Upper lobe of left lung (tissue), 6 donors: Measurements from ENCODE around the gene VPS26C. TPM values are rescaled to one million over a fixed set of nuclear protein-coding genes. Genes with fewer than 3 reads are reported as not detected.

Source experiments
- ATAC-seq, 2 donors: fragments of 200-7000 bp; cut with Tn5 transposase; one replicate each; pipeline ENCODE4 v1.9.1; 2022; ENCODE audit warnings: mild to moderate bottlenecking in 2 of 2, moderate library complexity in 2 of 2; ENCODE audit not compliant: low FRiP score in 2 of 2
- DNase-seq, 2 donors: peaks; one replicate each; pipeline ENCODE4 v3.0.0-alpha.2; 2019 to 2020
- H3K27ac ChIP-seq, 4 donors: fragments of 200-600 bp; sonication (generic); one replicate each; pipeline ENCODE4 v1.5.1; 2016 to 2019
- H3K27me3 ChIP-seq, 4 donors: fragments of 200-600 bp; sonication (generic); one replicate each; pipeline ENCODE4 v1.5.1; 2017 to 2019
- H3K36me3 ChIP-seq, 4 donors: fragments of 200-600 bp; sonication (generic); one replicate each; pipeline ENCODE4 v1.5.1; 2016 to 2019
- H3K4me1 ChIP-seq, 4 donors: fragments of 200-600 bp; sonication (generic); one replicate each; pipeline ENCODE4 v1.5.1; 2018 to 2019
- H3K4me3 ChIP-seq, 4 donors: fragments of 200-600 bp; sonication (generic); one replicate each; pipeline ENCODE4 v1.5.1; 2017 to 2019; ENCODE audit warnings: mild to moderate bottlenecking in 2 of 4, moderate library complexity in 1 of 4
- H3K9me3 ChIP-seq, 4 donors: fragments of 200-600 bp; sonication (generic); one replicate each; pipeline ENCODE4 v1.5.1; 2018 to 2019
- EP300 ChIP-seq, 4 donors: sonication (generic); formaldehyde crosslinking; IDR thresholded peaks; one replicate each; pipeline ENCODE4 v1.5.1; 2017; ENCODE audit warnings: antibody characterized with exemption in 4 of 4, control low read depth in 2 of 4
- POLR2A ChIP-seq, 4 donors: fragments of 450-650 bp; IDR thresholded peaks; one replicate each; pipeline ENCODE4 v1.5.1; 2016 to 2017; ENCODE audit warnings: antibody characterized with exemption in 4 of 4, mild to moderate bottlenecking in 2 of 4
- POLR2AphosphoS5 ChIP-seq, 2 donors: sonication (generic); formaldehyde crosslinking; IDR thresholded peaks; one replicate each; pipeline ENCODE4 v1.5.1; 2017; ENCODE audit warnings: antibody characterized with exemption in 2 of 2
- WGBS, 2 donors: methylation state at CpG; one replicate each; pipeline ENCODE4 v1.1.5; 2017 to 2018; 5-methylcytosine and 5-hydroxymethylcytosine counted together
- total RNA-seq, 6 donors: library from RNA; depleted of rRNA in 4 of 6; stranded (reverse); fragments of >200 nt in 4 of 6; gene quantifications; one replicate each; pipeline versions ENCODE4 v1.1.0 to v1.2.1, GENCODE V29; 2016 to 2021
- TF ChIP-seq, protein P1 (sequence below), 6 experiments: fragments of 450-650 bp in 4 of 6; fragments of 200-600 bp in 2 of 6; sonication (generic) in 2 of 6; IDR thresholded peaks; one replicate each; pipeline ENCODE4 v1.5.1; 2016 to 2019; ENCODE audit warnings: antibody characterized with exemption in 6 of 6
- donor health status: DM: no; HTN: no; CAD: no; lungs with moderate emphysema.
- donor health status: DM: no; HTN: yes; CAD: no; lungs with severe emphysema.

VPS26C gene
- total RNA-seq, 6 donors from 2014 or later = 52.1 to 95.3 (median 65.0) TPM

DNA sequence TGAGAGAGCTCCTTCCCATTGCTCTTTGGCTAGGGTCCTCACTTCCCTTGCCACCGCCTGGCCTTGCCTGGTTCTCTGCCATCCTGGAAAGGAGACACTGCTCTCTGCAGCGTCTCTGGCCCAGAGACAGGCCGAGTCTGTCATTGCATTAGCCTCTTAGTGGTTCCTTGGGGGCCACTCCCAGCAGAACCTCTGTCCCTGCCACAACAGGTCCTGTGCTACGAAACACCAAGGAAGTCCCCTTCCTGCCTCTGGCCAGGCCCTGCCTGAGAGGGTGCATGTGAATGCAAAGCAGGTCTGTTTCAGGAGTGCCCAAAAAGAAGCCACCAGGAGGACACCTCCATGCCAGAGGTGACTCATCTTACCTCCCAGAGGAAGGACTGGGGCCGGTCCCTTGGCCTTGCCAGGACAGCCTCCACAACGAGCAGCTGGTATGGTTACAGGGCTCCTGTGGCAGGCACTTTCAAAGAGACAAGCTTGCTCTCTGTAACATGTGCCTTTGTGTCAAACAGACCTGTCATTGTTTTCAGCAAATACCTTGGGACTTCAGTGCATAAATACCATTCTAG is 59.6 kb downstream of the VPS26C start:
- TF ChIP-seq POLR2AphosphoS5 (IDR thresholded peaks at IDR 0.05) = no peak
- no peak for TF ChIP-seq POLR2A (IDR thresholded peaks at IDR 0.05)
- no peak for TF ChIP-seq EP300 (IDR thresholded peaks at IDR 0.05)
- TF ChIP-seq, protein P1, sequence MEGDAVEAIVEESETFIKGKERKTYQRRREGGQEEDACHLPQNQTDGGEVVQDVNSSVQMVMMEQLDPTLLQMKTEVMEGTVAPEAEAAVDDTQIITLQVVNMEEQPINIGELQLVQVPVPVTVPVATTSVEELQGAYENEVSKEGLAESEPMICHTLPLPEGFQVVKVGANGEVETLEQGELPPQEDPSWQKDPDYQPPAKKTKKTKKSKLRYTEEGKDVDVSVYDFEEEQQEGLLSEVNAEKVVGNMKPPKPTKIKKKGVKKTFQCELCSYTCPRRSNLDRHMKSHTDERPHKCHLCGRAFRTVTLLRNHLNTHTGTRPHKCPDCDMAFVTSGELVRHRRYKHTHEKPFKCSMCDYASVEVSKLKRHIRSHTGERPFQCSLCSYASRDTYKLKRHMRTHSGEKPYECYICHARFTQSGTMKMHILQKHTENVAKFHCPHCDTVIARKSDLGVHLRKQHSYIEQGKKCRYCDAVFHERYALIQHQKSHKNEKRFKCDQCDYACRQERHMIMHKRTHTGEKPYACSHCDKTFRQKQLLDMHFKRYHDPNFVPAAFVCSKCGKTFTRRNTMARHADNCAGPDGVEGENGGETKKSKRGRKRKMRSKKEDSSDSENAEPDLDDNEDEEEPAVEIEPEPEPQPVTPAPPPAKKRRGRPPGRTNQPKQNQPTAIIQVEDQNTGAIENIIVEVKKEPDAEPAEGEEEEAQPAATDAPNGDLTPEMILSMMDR (IDR thresholded peaks at IDR 0.05) = no peak
- Histone ChIP-seq H3K27ac (peak overlapping the region in 2 of 4 donors; percentile 24 to 39), H3K36me3 (peaks cover 0 to 10% (median 4%) of the 10 kb centered on the region in 4 donors), H3K4me1 (peaks cover 12 to 13% (median 12%) of the 10 kb centered on the region in 4 donors), H3K4me3 (peak overlapping the region in 3 of 4 donors; percentile 2 to 17 (median 13)), H3K9me3 (no peaks in the 10 kb centered on the region), H3K27me3 (no peaks in the 10 kb centered on the region)
- DNase-seq = no peak
- ATAC-seq = peak; percentile 47 to 68
- WGBS, 2 donors = 50 to 80% methylated on average over 2 to 6 of the region's 6 CpGs

DNA sequence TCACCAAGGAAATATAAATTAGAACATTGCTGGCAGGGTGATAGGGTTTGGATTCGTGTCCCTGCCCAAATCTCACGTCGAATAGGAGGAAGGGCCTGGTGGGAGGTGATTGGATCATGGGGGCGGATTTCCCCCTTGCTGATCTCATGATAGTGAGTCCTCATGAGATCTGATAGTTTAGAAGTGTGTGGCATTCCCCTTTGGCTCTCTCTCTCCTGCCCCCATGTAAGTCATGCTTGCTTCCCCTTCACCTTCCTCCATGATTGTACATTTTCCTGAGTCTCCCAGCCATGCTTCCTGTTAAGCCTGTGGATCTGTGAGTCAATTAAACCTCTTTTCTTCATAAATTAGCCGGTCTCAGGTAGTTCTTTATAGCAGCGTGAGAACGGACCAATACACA is 60.6 kb downstream of the VPS26C start:
- Histone ChIP-seq H3K9me3 (no peaks in the 10 kb centered on the region), H3K4me1 (peaks cover 12 to 13% (median 12%) of the 10 kb centered on the region in 4 donors), H3K4me3 (no peak overlapping the region), H3K27ac (no peak overlapping the region), H3K36me3 (peaks cover 0 to 21% (median 11%) of the 10 kb centered on the region in 4 donors), H3K27me3 (no peaks in the 10 kb centered on the region)
- 93 to 94% methylated on average over 7 of the region's 7 CpGs for WGBS, 2 donors
- ATAC-seq (no peak), DNase-seq (no peak)
- no peak for TF ChIP-seq POLR2A (IDR thresholded peaks at IDR 0.05)
- no peak for TF ChIP-seq POLR2AphosphoS5 (IDR thresholded peaks at IDR 0.05)
- TF ChIP-seq, protein P1 (IDR thresholded peaks at IDR 0.05) = no peak
- no peak for TF ChIP-seq EP300 (IDR thresholded peaks at IDR 0.05)

DNA sequence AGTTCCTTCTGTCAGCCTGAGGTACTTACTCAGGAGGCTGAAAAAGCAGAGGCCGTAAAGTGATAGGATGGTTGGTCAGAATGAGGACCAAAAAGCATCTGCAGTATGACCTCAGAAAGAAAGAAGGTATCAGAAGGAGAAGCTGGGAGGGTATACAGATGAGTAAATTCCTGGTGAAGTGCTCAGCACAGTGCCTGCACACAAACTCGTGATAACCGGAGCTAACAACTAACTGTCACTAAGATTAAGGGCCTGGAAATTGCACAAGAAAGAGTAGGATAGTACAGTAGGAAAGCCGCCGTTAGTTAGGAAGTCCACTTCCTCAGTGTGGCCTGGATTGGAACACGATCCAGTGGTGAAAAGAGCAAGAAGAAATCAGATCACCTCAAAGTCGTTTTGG is 62.6 kb downstream of the VPS26C start:
- no peak for DNase-seq
- no peak for ATAC-seq
- H3K27ac ChIP-seq = no peak overlapping the region
- H3K27me3 ChIP-seq = no peaks in the 10 kb centered on the region
- peaks cover 0 to 40% (median 27%) of the 10 kb centered on the region in 4 donors for H3K36me3 ChIP-seq
- 75 to 76% methylated on average over 7 of the region's 7 CpGs for WGBS, 2 donors
- TF ChIP-seq POLR2A (IDR thresholded peaks at IDR 0.05) (no peak), POLR2AphosphoS5 (IDR thresholded peaks at IDR 0.05) (no peak), EP300 (IDR thresholded peaks at IDR 0.05) (no peak)
- TF ChIP-seq, protein P1 (IDR thresholded peaks at IDR 0.05) = no peak
- H3K4me1 ChIP-seq = peaks cover 12 to 13% (median 12%) of the 10 kb centered on the region in 4 donors
- H3K9me3 ChIP-seq = no peaks in the 10 kb centered on the region
- H3K4me3 ChIP-seq = no peak overlapping the region

DNA sequence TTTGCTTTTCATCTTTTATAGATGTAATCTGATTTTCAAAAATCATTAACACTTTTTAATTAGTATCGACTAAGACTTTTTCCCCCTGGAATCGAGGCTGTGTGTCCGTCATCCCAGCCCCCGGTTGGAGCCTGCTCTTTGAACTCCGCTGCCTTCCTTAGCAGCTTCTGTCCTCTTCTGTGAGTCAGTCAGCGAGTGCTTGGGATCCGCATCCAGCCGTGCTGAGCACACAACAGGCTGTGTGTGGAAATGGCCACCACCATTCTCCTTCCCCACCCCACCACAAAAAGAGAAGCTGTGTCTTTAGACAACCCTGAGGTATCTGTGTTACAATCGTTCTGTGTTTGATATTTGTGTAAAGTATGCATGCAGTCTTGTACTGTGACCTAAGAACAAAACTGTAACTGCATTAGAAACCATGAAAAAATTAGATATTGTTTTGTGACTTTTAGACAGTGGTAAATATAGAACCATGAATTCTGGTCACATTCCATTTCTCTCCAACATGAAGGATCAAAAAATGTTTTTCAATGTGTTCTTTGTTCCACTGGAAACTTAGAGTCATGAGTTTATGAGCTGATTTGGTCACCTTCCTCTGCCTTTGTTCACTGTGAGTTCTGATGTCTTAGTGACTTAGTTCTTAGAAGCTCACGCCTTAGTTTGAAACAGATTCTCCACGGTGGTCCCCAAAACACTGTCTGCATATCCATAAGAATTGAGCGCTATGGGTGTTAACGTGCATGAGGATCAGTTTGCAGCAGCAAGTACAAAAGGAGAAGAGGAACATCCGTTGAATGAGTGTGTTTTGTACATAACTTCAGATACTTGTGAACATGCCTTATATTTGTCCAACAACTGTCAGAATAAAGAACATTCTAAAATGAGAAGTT is 64.7 kb downstream of the VPS26C start:
- H3K9me3 ChIP-seq = no peaks in the 10 kb centered on the region
- H3K4me3 ChIP-seq = no peak overlapping the region
- ATAC-seq (no peak), DNase-seq (no peak)
- peaks cover 0 to 49% (median 38%) of the 10 kb centered on the region in 4 donors for H3K36me3 ChIP-seq
- no peaks in the 10 kb centered on the region for H3K27me3 ChIP-seq
- TF ChIP-seq EP300 (IDR thresholded peaks at IDR 0.05) = no peak
- TF ChIP-seq POLR2AphosphoS5 (IDR thresholded peaks at IDR 0.05) = no peak
- TF ChIP-seq POLR2A (IDR thresholded peaks at IDR 0.05) = no peak
- TF ChIP-seq, protein P1 (IDR thresholded peaks at IDR 0.05) = no peak
- no peak overlapping the region for H3K27ac ChIP-seq
- WGBS, 2 donors = 87 to 92% methylated on average over 14 of the region's 14 CpGs
- peaks cover 4% of the 10 kb centered on the region in 4 donors for H3K4me1 ChIP-seq
